Measurements from ENCODE around the gene PKP1.

Gene PKP1

DNA sequence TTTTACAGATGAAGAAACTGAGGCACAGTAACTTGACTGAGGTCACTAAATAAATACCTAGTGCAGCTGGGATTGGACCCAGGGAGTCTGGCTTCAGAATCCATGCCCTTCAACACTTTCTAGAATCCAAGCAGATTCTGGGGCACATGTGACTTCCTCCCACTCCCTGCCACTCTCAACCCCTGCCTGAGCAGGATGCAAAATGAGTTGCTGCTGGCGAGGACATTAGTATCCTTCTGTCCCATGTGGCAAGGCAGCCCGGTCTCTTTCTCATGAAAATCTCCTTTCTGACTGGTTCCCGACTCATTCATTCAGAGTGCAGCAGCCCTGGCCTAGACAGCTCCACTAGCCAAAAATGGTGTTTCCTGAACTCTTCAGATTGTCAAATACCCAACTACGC lies 65.8 kb downstream of the PKP1 start:
- Histone ChIP-seq H3K4me3 (no peak overlapping the region), H3K36me3 (ENCODE audit: insufficient read depth, low read length) (no peaks in the 10 kb centered on the region), H3K27ac (no peak overlapping the region), H3K9me3 (ENCODE audit: low read depth, low read length) (no peaks in the 10 kb centered on the region), H3K9ac (ENCODE audit: insufficient read length) (no peak overlapping the region)
- TF ChIP-seq FOXP2 (optimal IDR thresholded peaks at IDR 0.05; ENCODE audit: control extremely low read depth, extremely low read length, insufficient read depth) (no peak), EZH2 (IDR thresholded peaks at IDR 0.05) (no peak), POLR2AphosphoS5 (IDR thresholded peaks at IDR 0.05; ENCODE audit: borderline replicate concordance, low read depth, low read length) (no peak)
- DNase-seq (ENCODE audit: low read depth, low spot score): no peak

DNA sequence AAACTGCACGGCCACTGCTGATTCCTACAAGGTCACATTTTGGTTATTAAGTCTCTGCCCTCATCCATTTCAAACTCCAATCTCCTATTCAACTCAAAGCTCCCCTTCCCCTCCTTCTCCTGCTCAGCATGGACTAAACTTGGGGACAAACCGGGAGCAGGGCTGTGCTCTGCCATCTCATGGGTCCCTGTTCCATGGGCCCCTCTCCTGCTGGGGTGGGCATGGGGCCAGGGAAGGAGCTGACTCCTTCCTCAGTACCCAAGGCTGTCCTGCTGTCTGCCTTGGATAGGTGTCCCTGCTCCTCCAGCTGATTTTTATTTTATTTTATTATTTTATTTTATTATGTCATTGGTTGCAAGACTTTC lies 67.0 kb downstream of the PKP1 start:
- Histone ChIP-seq H3K9me3 (ENCODE audit: low read depth, low read length) (no peaks in the 10 kb centered on the region), H3K4me3 (no peak overlapping the region), H3K27ac (no peak overlapping the region), H3K36me3 (ENCODE audit: insufficient read depth, low read length) (no peaks in the 10 kb centered on the region), H3K9ac (ENCODE audit: insufficient read length) (no peak overlapping the region)
- TF ChIP-seq POLR2AphosphoS5 (IDR thresholded peaks at IDR 0.05; ENCODE audit: borderline replicate concordance, low read depth, low read length) (no peak), FOXP2 (optimal IDR thresholded peaks at IDR 0.05; ENCODE audit: control extremely low read depth, extremely low read length, insufficient read depth) (no peak), EZH2 (IDR thresholded peaks at IDR 0.05) (no peak)
- no peak for DNase-seq (ENCODE audit: low read depth, low spot score)

DNA sequence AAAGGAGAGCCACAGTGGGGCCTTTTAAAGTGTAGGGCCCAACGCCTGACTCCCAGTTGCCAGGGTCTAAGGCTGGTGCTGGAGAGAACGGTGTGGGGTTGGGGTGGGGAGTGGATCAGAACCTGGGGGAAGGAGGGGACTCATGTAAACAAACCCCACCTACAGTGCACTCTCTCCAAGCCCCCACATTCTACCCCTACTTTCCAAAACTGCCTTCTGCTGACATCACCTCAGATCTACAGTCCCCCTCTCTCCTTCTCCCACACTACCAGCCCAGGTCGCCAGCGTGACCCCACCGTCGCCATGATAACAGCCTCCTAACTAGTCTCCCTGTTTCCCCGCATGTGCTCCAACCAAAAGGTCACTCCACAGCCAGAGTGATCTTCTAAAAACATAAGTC lies 67.6 kb downstream of the PKP1 start:
- TF ChIP-seq POLR2AphosphoS5 (IDR thresholded peaks at IDR 0.05; ENCODE audit: borderline replicate concordance, low read depth, low read length) (no peak), FOXP2 (optimal IDR thresholded peaks at IDR 0.05; ENCODE audit: control extremely low read depth, extremely low read length, insufficient read depth) (no peak)
- no peaks in the 10 kb centered on the region for H3K36me3 ChIP-seq (ENCODE audit: insufficient read depth, low read length)
- no peak overlapping the region for H3K9ac ChIP-seq (ENCODE audit: insufficient read length)

DNA sequence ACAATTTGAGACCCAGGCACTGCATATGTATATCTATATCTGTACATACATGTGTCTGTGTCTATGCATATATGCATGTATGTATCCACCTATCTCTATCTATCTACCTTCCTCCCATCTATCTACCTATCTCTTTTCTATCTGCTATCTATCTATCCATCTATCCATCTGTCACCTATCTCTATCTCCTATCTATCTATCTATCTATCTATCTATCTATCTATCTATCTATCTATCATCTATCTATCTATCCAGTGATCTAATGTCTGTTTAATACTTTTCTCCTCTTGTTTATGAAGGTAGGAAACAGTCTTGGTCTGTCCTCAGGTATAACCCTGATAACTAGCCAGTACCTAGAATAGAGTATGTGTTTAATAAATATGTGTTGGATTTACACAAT lies 68.3 kb downstream of the PKP1 start:
- no peak for DNase-seq (ENCODE audit: low read depth, low spot score)
- no peak overlapping the region for H3K27ac ChIP-seq
- H3K4me3 ChIP-seq: no peak overlapping the region
- H3K9me3 ChIP-seq (ENCODE audit: low read depth, low read length): no peaks in the 10 kb centered on the region
- no peak overlapping the region for H3K9ac ChIP-seq (ENCODE audit: insufficient read length)
- no peaks in the 10 kb centered on the region for H3K36me3 ChIP-seq (ENCODE audit: insufficient read depth, low read length)
- TF ChIP-seq POLR2AphosphoS5 (IDR thresholded peaks at IDR 0.05; ENCODE audit: borderline replicate concordance, low read depth, low read length) (no peak), EZH2 (IDR thresholded peaks at IDR 0.05) (no peak), FOXP2 (optimal IDR thresholded peaks at IDR 0.05; ENCODE audit: control extremely low read depth, extremely low read length, insufficient read depth) (no peak)

More for the DNA sequence above, 67.6 kb downstream of the PKP1 start:
- no peak overlapping the region for H3K27ac ChIP-seq
- no peak for DNase-seq (ENCODE audit: low read depth, low spot score)
- H3K4me3 ChIP-seq: no peak overlapping the region
- no peaks in the 10 kb centered on the region for H3K9me3 ChIP-seq (ENCODE audit: low read depth, low read length)

DNA sequence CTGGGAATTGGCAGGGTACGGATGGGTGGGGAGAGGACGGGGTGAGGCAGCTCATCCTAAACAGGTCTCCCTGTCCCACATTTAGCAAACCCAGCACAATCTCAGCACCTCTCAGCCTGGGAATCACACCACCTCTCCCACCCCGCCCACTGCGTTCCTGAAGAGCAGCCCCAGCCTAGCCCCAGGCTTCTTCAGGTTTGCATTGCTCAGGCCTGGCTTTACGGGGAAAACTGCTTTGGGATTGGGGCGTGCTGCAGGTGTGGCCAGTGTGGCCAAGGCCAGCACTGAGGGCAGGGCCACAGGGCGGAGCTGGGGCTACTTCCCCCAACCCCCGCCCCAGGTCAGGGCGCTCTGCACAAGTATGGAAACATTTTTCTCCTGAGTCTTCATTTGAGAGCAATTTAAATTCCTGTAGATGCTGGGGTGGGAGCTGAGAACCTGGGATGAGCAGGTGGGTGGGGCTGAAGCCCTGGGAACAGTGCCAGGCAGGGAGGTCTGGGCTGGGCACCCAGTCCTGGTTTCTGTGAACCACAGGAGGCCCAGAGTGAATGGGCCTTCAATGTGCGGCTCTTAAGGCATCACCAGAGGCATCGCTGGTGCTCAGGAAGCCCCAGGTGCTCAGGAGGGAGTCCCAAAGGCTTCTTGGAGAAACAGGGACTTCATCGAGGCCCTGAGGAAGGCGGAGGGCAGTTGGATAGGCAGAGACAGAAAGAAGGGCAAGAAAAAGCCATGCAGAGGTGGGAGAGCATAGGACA lies 70.1 kb downstream of the PKP1 start:
- no peak for DNase-seq (ENCODE audit: low read depth, low spot score)
- TF ChIP-seq EZH2 (IDR thresholded peaks at IDR 0.05) (no peak), POLR2AphosphoS5 (IDR thresholded peaks at IDR 0.05; ENCODE audit: borderline replicate concordance, low read depth, low read length) (no peak), FOXP2 (optimal IDR thresholded peaks at IDR 0.05; ENCODE audit: control extremely low read depth, extremely low read length, insufficient read depth) (no peak)
- Histone ChIP-seq H3K9ac (ENCODE audit: insufficient read length) (no peak overlapping the region), H3K4me3 (no peak overlapping the region), H3K36me3 (ENCODE audit: insufficient read depth, low read length) (no peaks in the 10 kb centered on the region), H3K9me3 (ENCODE audit: low read depth, low read length) (no peaks in the 10 kb centered on the region), H3K27ac (no peak overlapping the region)

DNA sequence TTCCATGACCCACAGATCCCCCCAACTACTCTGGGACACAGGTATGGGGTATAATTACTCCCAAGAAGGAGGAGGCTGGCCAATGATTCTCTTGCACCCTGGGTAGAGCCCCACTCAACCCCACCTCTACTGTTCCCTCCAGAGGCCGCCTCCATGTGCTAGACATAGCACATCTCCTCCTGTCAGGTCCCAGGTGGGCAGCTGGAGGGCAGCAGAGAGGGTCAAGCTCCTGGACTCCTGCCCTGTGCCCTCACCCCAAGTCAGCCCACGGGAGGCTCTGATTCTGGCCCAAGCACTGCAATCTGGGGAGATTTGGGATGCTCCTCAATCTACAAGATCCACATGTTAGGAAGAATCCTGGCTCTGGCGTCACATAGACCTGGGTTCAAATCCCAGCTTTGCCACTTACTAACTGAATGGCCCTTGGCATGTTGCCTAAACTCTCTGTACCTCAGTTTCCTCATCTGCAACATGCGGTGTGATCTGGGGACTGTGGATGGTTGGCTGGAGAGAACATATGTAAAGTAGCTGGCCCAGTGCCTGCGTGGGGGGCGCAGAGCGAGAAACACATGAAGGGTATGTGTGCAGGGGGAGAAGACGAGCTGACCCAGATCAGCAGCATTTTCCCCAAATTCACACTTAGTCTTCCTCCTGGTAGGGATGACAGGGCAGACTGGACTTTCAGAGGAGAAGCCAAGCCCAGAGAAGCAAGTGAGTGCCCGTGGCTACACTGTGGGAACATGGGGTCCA lies 71.0 kb downstream of the PKP1 start:
- no peaks in the 10 kb centered on the region for H3K9me3 ChIP-seq (ENCODE audit: low read depth, low read length)
- DNase-seq (ENCODE audit: low read depth, low spot score): no peak
- H3K27ac ChIP-seq: no peak overlapping the region
- TF ChIP-seq POLR2AphosphoS5 (IDR thresholded peaks at IDR 0.05; ENCODE audit: borderline replicate concordance, low read depth, low read length): no peak
- no peak for TF ChIP-seq EZH2 (IDR thresholded peaks at IDR 0.05)
- TF ChIP-seq FOXP2 (optimal IDR thresholded peaks at IDR 0.05; ENCODE audit: control extremely low read depth, extremely low read length, insufficient read depth): no peak
- H3K4me3 ChIP-seq: no peak overlapping the region
- H3K9ac ChIP-seq (ENCODE audit: insufficient read length): no peak overlapping the region
- H3K36me3 ChIP-seq (ENCODE audit: insufficient read depth, low read length): no peaks in the 10 kb centered on the region

DNA sequence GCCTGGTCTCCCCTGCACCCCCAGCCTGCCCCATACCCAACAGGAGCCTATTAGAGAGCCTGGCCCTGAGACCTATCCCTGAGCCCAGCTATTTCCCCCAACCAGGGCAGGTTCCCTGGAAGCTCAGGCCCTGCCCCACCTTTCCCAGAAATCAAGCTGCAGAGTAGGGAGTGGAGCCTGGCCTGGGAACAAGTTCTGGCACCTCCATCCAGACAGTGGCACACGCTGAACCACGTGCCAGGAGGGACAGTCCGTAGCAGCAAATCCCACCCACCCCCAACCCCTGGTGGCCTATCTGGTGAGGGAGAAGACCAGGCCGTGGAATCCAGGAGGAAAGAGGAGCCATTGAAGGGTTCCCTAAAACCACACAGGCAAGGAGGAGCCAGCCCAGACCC lies 71.6 kb downstream of the PKP1 start:
- no peak for DNase-seq (ENCODE audit: low read depth, low spot score)
- Histone ChIP-seq H3K4me3 (no peak overlapping the region), H3K36me3 (ENCODE audit: insufficient read depth, low read length) (no peaks in the 10 kb centered on the region), H3K9ac (ENCODE audit: insufficient read length) (no peak overlapping the region), H3K9me3 (ENCODE audit: low read depth, low read length) (no peaks in the 10 kb centered on the region), H3K27ac (no peak overlapping the region)
- TF ChIP-seq EZH2 (IDR thresholded peaks at IDR 0.05) (no peak), POLR2AphosphoS5 (IDR thresholded peaks at IDR 0.05; ENCODE audit: borderline replicate concordance, low read depth, low read length) (no peak), FOXP2 (optimal IDR thresholded peaks at IDR 0.05; ENCODE audit: control extremely low read depth, extremely low read length, insufficient read depth) (no peak)

DNA sequence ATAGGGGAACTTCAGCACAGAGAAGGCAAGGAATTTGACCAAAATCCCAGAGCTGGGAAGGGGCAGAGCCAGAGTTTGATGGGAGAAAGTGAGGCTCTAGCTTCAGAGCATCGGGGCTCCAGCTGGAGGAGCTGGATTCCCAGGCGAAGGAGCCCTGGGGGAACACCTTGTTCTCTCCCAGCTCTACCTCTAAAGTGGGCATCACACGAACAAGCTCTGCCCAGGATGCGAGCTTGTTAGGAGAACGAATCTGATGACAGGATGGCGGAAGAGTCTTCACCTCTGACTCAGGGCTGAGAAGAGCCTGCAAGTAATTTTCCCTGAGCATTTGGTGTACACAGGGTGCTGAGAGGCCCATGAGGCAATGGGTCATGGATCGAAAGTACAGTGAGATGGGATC lies 72.2 kb downstream of the PKP1 start:
- H3K27ac ChIP-seq: no peak overlapping the region
- H3K4me3 ChIP-seq: no peak overlapping the region
- no peaks in the 10 kb centered on the region for H3K9me3 ChIP-seq (ENCODE audit: low read depth, low read length)
- no peak for TF ChIP-seq POLR2AphosphoS5 (IDR thresholded peaks at IDR 0.05; ENCODE audit: borderline replicate concordance, low read depth, low read length)
- no peak for TF ChIP-seq FOXP2 (optimal IDR thresholded peaks at IDR 0.05; ENCODE audit: control extremely low read depth, extremely low read length, insufficient read depth)
- TF ChIP-seq EZH2 (IDR thresholded peaks at IDR 0.05): no peak
- H3K9ac ChIP-seq (ENCODE audit: insufficient read length): no peak overlapping the region
- H3K36me3 ChIP-seq (ENCODE audit: insufficient read depth, low read length): no peaks in the 10 kb centered on the region
- no peak for DNase-seq (ENCODE audit: low read depth, low spot score)

All from SK-N-MC (cell line).